Neural progenitor cell (in vitro differentiated cells): Measurements from ENCODE around the gene STIM1.

Experiments
- EZH2 ChIP-seq: fragments of 200-600 bp; sonication (generic); IDR thresholded peaks from 2 replicates; pipeline ENCODE4 v1.6.1; 2017; ENCODE audit warnings: antibody characterized with exemption, mild to moderate bottlenecking, moderate library complexity
- EZH2phosphoT487 ChIP-seq: fragments of 200-600 bp; sonication (generic); IDR thresholded peaks from 2 replicates; pipeline ENCODE4 v1.6.1; 2017; ENCODE audit warnings: antibody characterized with exemption
- TF ChIP-seq, protein P1 (sequence below): fragments of 200-600 bp; sonication (generic); IDR thresholded peaks from 2 replicates; pipeline ENCODE4 v1.5.1; 2017; ENCODE audit warnings: antibody characterized with exemption, mild to moderate bottlenecking

DNA sequence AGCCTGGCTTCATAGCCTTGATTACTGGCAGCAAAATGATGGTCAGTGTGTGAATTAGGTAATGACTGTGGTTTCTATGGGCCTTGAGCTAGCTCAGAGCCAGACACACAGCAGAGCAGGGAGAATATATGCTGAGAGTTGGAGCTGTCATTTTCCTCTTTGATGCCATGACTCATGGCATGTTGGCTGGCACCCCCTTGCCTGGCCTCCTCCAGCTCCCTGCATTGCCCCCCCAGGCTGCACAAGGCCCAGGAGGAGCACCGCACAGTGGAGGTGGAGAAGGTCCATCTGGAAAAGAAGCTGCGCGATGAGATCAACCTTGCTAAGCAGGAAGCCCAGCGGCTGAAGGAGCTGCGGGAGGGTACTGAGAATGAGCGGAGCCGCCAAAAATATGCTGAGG is 218.8 kb downstream of the STIM1 start:
- TF ChIP-seq, protein P1, sequence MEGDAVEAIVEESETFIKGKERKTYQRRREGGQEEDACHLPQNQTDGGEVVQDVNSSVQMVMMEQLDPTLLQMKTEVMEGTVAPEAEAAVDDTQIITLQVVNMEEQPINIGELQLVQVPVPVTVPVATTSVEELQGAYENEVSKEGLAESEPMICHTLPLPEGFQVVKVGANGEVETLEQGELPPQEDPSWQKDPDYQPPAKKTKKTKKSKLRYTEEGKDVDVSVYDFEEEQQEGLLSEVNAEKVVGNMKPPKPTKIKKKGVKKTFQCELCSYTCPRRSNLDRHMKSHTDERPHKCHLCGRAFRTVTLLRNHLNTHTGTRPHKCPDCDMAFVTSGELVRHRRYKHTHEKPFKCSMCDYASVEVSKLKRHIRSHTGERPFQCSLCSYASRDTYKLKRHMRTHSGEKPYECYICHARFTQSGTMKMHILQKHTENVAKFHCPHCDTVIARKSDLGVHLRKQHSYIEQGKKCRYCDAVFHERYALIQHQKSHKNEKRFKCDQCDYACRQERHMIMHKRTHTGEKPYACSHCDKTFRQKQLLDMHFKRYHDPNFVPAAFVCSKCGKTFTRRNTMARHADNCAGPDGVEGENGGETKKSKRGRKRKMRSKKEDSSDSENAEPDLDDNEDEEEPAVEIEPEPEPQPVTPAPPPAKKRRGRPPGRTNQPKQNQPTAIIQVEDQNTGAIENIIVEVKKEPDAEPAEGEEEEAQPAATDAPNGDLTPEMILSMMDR, result no peak
- TF ChIP-seq EZH2, result no peak
- TF ChIP-seq EZH2phosphoT487, result no peak
